D721Med (cell line): Measurements from ENCODE around the gene HOXD11.

Source experiments
- DNase-seq: peaks from one replicate; pipeline ENCODE4 v3.0.0; 2011; ENCODE audit warnings: low spot score; ENCODE audit not compliant: insufficient read length
- FAIRE-seq: peaks from 2 replicates; lab custom pipeline; 2011; peaks lifted over from hg19 to GRCh38; lab: Jason Lieb, UNC
- TF ChIP-seq, protein P1 (sequence below): IDR thresholded peaks from 2 replicates; pipeline ENCODE4 v1.5.1; 2012; ENCODE audit warnings: mild to moderate bottlenecking, control low read depth; ENCODE audit not compliant: insufficient read depth; ENCODE audit errors: missing control alignments

HOXD11 gene

DNA sequence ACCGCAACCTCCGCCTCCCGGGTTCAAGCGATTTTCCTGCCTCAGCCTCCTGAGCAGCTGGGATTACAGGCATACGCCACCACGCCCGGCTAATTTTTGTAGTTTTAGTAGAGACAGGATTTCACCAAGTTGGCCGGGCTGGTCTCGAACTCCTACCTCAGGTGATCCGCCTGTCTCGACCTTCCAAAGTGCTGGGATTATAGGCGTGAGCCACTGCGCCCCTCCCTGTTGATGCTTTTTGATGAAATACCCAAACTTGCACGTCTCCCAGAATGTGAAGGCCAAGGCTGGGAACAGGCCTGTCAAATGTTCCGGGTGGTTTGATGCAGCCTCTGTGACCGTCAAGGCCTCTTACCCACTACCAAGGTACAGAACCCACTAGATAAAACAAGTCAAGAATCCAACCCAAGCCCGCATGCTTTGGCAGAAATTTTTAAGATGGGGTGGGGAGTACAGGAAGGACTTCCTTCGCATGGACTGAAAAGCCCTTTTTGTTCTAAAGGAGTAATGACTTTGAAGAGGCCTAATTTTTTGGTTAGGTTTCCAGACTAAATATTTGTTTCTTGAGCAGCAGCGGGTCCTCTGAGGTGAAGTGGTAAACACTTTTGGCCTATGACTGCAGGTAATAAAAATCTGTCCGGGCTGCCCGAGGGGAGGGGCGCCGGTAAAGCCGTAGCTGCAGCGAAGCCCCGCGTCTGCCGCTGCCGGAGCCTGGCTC is 19.6 kb upstream of the HOXD11 start:
- FAIRE-seq (no peak), DNase-seq (no peak)
- TF ChIP-seq, protein P1, sequence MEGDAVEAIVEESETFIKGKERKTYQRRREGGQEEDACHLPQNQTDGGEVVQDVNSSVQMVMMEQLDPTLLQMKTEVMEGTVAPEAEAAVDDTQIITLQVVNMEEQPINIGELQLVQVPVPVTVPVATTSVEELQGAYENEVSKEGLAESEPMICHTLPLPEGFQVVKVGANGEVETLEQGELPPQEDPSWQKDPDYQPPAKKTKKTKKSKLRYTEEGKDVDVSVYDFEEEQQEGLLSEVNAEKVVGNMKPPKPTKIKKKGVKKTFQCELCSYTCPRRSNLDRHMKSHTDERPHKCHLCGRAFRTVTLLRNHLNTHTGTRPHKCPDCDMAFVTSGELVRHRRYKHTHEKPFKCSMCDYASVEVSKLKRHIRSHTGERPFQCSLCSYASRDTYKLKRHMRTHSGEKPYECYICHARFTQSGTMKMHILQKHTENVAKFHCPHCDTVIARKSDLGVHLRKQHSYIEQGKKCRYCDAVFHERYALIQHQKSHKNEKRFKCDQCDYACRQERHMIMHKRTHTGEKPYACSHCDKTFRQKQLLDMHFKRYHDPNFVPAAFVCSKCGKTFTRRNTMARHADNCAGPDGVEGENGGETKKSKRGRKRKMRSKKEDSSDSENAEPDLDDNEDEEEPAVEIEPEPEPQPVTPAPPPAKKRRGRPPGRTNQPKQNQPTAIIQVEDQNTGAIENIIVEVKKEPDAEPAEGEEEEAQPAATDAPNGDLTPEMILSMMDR = no peak

DNA sequence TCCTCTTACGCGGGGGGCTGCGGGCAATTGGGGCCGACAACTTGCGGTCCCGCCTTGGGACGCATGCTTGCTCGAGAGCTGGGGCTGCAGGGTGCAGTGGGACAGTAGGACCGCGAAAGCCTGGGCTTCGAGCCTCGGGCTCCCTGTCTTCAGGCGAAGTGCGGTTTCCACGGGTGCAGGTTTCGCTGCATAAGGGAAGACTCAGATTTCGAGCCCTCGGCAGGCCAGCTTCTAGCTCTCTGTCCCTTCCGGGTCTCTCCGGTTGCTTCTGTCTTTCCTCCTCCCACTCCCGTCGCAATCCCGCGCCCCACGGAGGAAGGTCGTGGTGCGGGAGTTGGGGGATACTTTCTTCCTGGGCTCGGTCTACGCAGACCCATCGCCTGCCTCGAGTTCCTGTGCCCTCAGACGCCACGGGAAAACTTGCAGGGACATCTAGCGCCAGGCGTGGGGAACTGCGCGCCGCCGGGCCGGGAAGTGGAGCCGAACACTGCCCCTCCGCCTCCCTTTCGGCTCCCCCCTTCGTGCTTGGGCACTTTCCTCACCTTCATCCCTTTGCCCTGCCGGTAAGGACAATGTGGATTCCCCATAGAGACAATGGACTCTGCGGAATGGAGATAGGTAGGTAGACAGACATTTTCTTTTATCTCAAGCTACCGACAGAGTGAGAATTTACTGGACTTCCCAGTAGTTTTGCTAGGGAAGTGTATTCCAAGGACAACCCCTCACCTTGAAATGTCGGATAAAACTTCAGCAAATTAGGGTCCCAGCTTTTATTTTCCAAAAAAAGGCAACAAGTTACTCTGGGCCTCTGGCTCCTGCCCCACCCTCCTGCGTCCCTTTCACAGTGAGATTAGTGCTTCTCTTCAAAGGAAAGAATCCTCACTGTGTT is 18.8 kb upstream of the HOXD11 start:
- no peak for FAIRE-seq
- no peak for DNase-seq
- TF ChIP-seq, protein P1 = peak; percentile 56

DNA sequence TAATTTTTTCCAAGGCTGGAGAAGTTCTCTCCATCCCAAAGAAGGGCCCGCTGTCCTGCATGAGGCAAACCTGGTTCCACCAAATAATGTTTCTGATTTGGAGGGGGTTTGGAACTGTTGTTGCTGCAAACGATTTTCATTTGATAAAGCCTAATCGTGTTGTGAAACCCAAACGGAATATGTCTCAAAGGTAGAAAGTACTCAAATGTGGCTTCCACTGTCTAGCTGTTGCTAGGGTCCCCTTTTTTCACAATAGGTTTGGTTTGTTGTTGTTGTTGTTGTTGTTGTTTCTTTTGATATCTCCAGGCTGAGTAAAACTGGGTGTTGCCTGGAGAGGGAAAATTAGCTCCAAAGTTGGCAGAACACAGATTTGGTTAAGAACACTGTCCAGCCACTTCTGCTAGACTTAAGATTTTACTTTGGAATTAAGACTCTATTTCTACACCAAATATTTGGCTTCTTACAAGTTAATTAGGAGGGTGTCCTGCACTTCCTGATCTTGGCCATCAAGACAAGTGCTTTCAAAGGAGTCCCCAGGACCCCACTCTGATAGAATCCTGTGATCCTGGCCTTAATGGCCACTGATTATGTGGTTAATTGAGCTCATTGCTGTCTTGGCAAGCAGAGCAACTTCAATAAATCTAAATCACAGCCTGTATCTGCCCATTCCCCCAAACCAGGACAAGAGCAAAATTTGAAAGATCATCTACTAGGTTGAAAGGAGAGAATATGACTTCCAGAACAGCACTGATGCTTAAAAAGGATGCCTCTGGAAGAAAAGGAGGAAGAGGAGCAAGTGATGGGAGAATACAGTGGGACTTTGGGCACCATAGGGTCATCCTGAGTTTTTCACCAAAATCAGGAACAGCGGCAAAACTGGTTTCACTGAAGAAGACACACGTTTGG is 17.9 kb upstream of the HOXD11 start:
- FAIRE-seq = no peak
- DNase-seq = no peak
- TF ChIP-seq, protein P1 = no peak

DNA sequence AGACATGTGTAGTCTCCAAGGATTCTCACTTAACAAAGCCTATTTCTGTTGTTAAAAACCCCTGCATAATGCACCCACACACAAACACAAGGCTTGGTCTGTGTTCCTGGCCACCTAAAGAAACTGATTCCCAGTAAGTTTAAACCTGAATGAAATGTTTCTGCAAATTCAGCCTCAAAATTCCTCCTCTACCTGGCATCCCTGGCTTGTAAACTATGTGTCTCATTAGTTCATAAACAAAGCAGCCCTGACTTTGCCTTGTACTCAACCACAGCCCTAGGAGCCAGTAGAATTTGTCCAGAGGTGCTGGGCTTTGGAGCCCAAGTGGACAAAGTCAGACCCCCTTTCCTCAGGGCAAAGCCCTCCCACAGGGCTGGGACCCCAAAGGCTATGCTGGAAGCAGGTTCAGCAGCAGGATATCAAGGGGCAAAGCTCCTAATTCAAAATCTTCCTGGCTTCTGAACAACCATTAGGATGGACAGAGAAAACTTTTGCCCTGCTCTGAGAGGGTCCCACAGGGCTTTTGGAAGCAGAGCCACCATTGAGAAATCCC is 17.2 kb upstream of the HOXD11 start:
- DNase-seq = no peak
- TF ChIP-seq, protein P1 = no peak
- FAIRE-seq = no peak

DNA sequence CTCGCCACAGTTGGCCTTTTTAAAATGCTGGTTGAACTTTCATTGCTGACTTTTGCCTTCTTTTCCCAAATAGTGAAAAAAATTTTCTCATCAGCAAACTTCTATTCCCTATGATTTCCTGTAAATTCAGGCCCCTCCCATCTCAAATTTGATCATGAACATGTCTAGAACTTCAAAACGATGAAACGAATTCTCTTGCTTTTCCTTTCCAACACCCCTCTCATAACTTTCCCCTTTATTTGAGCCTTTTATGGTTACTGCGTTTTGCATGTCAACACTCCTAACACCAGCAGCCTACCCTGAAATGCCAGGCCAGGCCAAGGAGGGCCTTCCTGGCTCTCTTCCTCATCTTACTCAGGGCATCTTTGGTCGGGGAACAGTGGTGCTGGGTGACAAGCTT is 16.2 kb upstream of the HOXD11 start:
- no peak for DNase-seq
- TF ChIP-seq, protein P1 = no peak
- no peak for FAIRE-seq

DNA sequence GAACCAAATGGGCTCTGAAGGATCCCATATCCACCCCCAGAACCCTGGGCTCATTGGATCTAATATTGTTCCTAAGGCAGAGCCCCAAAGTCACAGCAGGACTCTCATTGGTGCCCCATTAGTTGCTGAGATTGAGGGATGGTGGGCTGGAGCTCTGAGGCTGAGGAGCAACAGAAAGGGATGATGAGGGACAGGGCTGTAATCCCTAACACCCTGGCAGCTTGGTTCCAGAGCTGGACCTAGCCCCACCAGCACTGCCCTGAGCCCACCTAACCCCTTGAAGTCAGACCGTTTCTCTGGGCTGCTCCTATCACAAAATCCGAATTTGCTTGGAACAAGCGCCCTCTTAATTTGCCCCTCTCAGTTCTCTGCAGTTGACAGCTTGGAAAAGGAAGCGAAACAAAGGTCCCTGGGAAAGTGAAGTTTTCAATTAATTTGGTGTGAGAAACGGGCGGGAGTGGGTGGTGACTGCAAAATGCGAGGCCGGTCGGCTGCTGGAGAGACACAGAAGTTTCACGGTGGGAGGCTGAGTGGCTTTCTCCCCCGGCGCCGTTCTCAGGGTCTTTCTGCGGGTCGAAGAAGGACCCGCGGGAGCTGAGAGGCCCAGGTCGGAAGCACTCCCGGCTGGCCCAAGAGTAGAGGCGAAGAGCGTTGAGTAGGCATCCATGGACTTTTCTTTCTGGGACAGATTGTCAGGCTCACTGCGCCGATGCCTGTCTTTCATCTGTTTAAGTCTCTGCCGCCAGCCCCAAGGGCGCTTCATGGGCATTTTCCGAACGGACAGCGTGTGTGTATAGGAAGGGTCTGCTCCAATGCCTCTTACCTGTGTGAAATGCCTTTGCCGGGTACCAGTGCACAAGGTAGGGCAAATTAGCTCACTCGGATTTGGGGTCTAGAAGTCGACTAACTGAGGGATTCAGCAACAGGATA is 15.5 kb upstream of the HOXD11 start:
- DNase-seq (no peak), FAIRE-seq (no peak)
- TF ChIP-seq, protein P1 = no peak
